Mucosa of stomach (tissue), 1 donor: Measurements from ENCODE around the gene PLD1.
"Not testable (repeated sequence)": the region's sequence is repeated elsewhere in the genome, so short reads cannot be mapped to it uniquely, and the experiment has no call there.

Experiments
- H3K27me3 ChIP-seq: one replicate; pipeline ENCODE4 v1.7.0; 2013; ENCODE audit warnings: mild to moderate bottlenecking, low read length; ENCODE audit not compliant: control insufficient read depth, insufficient read depth
- H3K36me3 ChIP-seq: one replicate; pipeline ENCODE4 v1.7.0; 2013; ENCODE audit warnings: low read length; ENCODE audit not compliant: control insufficient read depth, insufficient read depth
- H3K4me1 ChIP-seq: one replicate; pipeline ENCODE4 v1.7.0; 2013; ENCODE audit warnings: mild to moderate bottlenecking, low read length; ENCODE audit not compliant: control insufficient read depth, insufficient read depth
- H3K4me3 ChIP-seq: one replicate; pipeline ENCODE4 v1.7.0; 2013; ENCODE audit warnings: low read length
- H3K9ac ChIP-seq: one replicate; pipeline ENCODE4 v1.7.0; 2013; ENCODE audit warnings: mild to moderate bottlenecking, low read length, moderate library complexity
- H3K9me3 ChIP-seq: one replicate; pipeline ENCODE4 v1.7.0; 2013; ENCODE audit warnings: mild to moderate bottlenecking, low read length, moderate library complexity; ENCODE audit not compliant: control insufficient read depth
- donor health status: Pancreatic carcinoma.

PLD1 gene

GRCh38 chr3:171591070-171591469 is 219.2 kb downstream of the PLD1 start:
- Histone ChIP-seq H3K4me3 (no peak overlapping the region), H3K27me3 (no peaks in the 10 kb centered on the region), H3K4me1 (no peaks in the 10 kb centered on the region), H3K9ac (no peak overlapping the region), H3K9me3 (no peaks in the 10 kb centered on the region), H3K36me3 (no peaks in the 10 kb centered on the region)

- H3K27me3 ChIP-seq = no peaks in the 10 kb centered on the region
- no peak overlapping the region for H3K9ac ChIP-seq
- no peaks in the 10 kb centered on the region for H3K9me3 ChIP-seq
- H3K4me1 ChIP-seq = no peaks in the 10 kb centered on the region
- no peaks in the 10 kb centered on the region for H3K36me3 ChIP-seq
- H3K4me3 ChIP-seq = no peak overlapping the region
Measured at GRCh38 chr3:171586274-171586673, 224.0 kb downstream of the PLD1 start.

- H3K9me3 ChIP-seq = no peaks in the 10 kb centered on the region
- H3K9ac ChIP-seq = no peak overlapping the region
- no peaks in the 10 kb centered on the region for H3K4me1 ChIP-seq
- H3K36me3 ChIP-seq = no peaks in the 10 kb centered on the region
- no peaks in the 10 kb centered on the region for H3K27me3 ChIP-seq
- H3K4me3 ChIP-seq = no peak overlapping the region
Measured at GRCh38 chr3:171585039-171585438, 225.2 kb downstream of the PLD1 start.

GRCh38 chr3:171584100-171584499 is 226.2 kb downstream of the PLD1 start:
- Histone ChIP-seq H3K9ac (no peak overlapping the region), H3K36me3 (no peaks in the 10 kb centered on the region), H3K27me3 (no peaks in the 10 kb centered on the region), H3K9me3 (no peaks in the 10 kb centered on the region), H3K4me3 (no peak overlapping the region), H3K4me1 (no peaks in the 10 kb centered on the region)

GRCh38 chr3:171574556-171575240 is 235.6 kb downstream of the PLD1 start:
- Histone ChIP-seq H3K9ac (no peak overlapping the region), H3K4me3 (no peak overlapping the region), H3K36me3 (no peaks in the 10 kb centered on the region), H3K27me3 (no peaks in the 10 kb centered on the region), H3K9me3 (no peaks in the 10 kb centered on the region), H3K4me1 (no peaks in the 10 kb centered on the region)

DNA sequence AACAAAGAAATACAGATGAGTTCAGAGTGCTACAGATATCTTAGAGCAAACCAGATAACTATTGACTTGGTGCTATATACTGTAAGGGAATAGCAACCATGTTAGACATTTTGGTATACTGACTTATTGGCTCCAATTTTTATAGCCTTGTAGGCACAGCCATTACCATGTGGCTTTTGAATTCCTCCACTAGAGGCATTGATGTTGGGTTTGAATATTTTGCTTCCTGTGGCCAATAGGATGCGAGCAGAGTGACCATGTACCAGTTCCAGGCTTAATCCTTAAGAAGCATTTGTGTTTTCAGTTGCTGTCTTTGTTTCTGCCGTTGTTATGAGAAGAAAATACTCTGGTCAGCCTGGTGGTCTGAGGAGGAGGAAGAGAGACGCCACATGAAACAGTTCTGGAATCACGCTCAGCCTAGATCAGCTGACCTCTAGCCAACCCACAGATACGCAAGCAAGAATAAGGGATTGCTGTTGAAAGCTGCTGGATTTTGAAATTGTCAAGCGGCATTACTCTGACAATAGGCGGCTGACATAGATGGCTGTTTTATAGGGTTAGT is 240.6 kb downstream of the PLD1 start:
- Histone ChIP-seq H3K36me3 (no peaks in the 10 kb centered on the region), H3K4me1 (no peaks in the 10 kb centered on the region), H3K9ac (no peak overlapping the region), H3K4me3 (no peak overlapping the region), H3K27me3 (no peaks in the 10 kb centered on the region), H3K9me3 (no peaks in the 10 kb centered on the region)

GRCh38 chr3:171568766-171569165 is 241.5 kb downstream of the PLD1 start:
- no peaks in the 10 kb centered on the region for H3K36me3 ChIP-seq

DNA sequence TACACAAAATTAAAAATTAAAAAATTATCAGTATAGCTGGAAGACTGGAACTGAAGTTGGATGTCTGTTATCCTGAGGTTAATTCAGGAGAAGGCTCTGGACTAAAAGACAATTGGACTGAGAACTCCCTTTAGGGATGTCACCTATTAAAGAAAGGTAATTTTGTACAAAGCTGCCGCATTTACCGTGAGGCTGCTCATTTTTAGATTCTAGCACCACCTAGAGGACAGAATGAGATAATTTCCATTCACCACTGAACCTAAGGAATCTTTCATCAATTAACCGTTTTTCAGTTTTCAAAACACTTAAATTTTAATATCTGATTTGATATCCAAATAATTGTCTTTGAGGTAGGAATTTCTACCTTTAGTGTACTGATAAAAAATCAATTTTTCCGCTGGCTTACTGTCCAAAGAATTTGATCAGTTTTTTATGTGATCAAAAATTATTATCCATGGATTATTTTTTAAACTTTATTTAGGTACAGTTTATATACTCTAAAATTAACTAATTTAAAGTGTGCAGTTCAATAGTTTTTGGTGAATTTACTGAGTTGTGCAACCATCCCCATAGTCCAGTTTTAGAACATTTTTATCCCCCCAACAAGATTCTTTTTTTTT is 243.4 kb downstream of the PLD1 start:
- Histone ChIP-seq H3K27me3 (no peaks in the 10 kb centered on the region), H3K4me1 (no peaks in the 10 kb centered on the region), H3K36me3 (no peaks in the 10 kb centered on the region), H3K9ac (no peak overlapping the region), H3K4me3 (no peak overlapping the region), H3K9me3 (no peaks in the 10 kb centered on the region)

More at GRCh38 chr3:171568766-171569165, 241.5 kb downstream of the PLD1 start:
- Histone ChIP-seq H3K27me3 (no peaks in the 10 kb centered on the region), H3K4me1 (no peaks in the 10 kb centered on the region), H3K9me3 (no peaks in the 10 kb centered on the region), H3K9ac (no peak overlapping the region), H3K4me3 (no peak overlapping the region)

GRCh38 chr3:171565481-171566058 is 244.7 kb downstream of the PLD1 start:
- Histone ChIP-seq H3K9ac (no peak overlapping the region), H3K4me3 (no peak overlapping the region), H3K27me3 (no peaks in the 10 kb centered on the region), H3K4me1 (no peaks in the 10 kb centered on the region), H3K9me3 (no peaks in the 10 kb centered on the region), H3K36me3 (no peaks in the 10 kb centered on the region)

DNA sequence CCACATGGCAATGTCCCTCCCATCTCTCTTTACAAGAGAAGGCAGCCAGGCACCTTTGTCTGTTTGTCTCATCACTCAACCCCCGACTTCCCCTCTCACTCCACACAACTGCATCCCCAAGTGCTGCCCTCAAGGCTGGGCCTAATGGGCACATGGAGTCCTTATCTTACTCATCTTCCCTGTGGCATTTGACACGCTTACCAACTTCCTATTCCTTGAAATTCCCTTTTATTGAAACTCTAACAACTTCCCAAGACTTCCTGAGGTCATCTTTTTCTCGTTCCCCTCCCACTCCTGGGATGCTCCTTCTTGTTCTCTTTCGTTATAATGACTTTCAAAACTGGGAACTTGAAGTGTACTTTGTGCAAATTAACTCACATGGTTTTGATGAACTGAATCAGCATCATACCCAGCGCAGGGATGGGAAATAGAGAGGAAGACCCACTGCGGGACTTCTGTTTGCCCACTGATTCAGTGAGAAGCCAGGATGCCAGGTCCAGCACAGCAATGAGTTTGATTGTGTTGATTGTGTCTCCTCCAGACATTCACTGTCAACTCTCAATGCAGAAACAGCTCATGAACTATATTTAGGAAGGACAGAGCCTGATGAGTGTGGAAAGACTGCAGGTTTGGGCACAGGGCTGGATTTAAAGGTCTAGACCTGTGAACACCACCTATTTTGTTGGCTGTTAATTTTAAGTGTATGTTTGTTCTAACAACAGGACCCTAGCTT is 245.4 kb downstream of the PLD1 start:
- Histone ChIP-seq H3K27me3 (no peaks in the 10 kb centered on the region), H3K36me3 (no peaks in the 10 kb centered on the region), H3K4me3 (no peak overlapping the region), H3K9ac (no peak overlapping the region), H3K9me3 (no peaks in the 10 kb centered on the region), H3K4me1 (no peaks in the 10 kb centered on the region)

DNA sequence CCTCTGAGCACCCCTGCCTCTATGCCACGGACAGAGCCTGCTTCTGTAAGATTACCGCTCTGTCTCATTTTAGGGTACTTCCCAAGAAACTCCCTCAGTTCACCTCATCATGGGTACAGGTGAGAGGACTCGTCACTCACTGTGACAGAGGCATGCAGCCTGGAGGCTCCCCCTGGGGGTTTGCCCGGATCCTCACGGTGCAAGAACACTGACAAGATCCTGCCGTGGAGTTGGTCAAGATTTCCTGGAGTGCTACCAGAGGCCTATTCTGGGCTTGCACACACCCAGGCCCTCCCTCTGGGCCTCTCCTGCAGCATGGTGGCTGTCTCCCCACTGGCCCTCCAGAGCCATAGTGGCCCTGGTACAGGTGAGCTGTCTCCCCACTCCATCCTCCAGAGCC is 247.0 kb downstream of the PLD1 start:
- Histone ChIP-seq H3K9ac (no peak overlapping the region), H3K36me3 (no peaks in the 10 kb centered on the region), H3K4me1 (no peaks in the 10 kb centered on the region), H3K4me3 (no peak overlapping the region), H3K27me3 (no peaks in the 10 kb centered on the region), H3K9me3 (no peaks in the 10 kb centered on the region)

DNA sequence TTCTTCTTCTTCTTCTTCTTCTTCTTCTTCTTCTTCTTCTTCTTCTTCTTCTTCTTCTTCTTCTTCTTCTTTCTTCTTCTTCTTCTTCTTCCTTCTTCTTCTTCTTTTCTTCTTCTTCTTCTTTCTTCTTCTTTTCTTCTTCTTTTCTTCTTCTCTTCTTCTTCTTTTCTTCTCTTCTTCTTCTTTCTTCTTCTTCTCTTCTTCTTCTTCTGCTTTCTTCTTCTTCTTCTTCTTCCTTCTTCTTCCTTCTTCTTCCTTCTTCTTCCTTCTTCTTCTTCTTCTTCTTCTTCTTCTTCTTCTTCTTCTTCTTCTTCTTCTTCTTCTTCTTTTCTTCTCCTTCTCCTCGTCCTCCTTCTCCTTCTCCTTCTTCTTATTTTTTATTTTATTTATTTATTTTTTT is 247.8 kb downstream of the PLD1 start:
- H3K9me3 ChIP-seq, H3K4me1 ChIP-seq, H3K27me3 ChIP-seq, H3K4me3 ChIP-seq, H3K9ac ChIP-seq, H3K36me3 ChIP-seq: not testable (repeated sequence)
